GM23338 (cell line): ENCODE data around the gene PRDX6. TPM values are rescaled to one million over a fixed set of nuclear protein-coding genes. Genes with fewer than 3 reads are reported as not detected.

ENCODE experiments used
- ATAC-seq: fragments of 200-7000 bp; cut with Tn5 transposase; 3 replicates; pipeline ENCODE4 v1.9.1; 2020
- DNase-seq: peaks from one replicate; pipeline ENCODE4 v3.0.0-alpha.2; 2015; ENCODE audit warnings: low spot score
- H2AFZ ChIP-seq: fragments of 200-600 bp; sonication (generic); 2 replicates; pipeline ENCODE4 v1.8.0; 2016; ENCODE audit warnings: antibody characterized with exemption, mild to moderate bottlenecking, moderate library complexity
- H3F3A ChIP-seq: fragments of 200-600 bp; sonication (generic); replicated peaks from 2 replicates; pipeline ENCODE4 v1.8.0; 2017; ENCODE audit warnings: antibody characterized with exemption, mixed run types, low read depth
- H3K27ac ChIP-seq: fragments of 200-600 bp; sonication (generic); 2 replicates; pipeline ENCODE4 v1.6.1; 2016; ENCODE audit warnings: low read depth
- H3K27me3 ChIP-seq: fragments of 200-600 bp; sonication (generic); 2 replicates; pipeline ENCODE4 v1.8.0; 2016; ENCODE audit warnings: mild to moderate bottlenecking, mixed run types, moderate library complexity; ENCODE audit not compliant: insufficient read depth
- H3K36me3 ChIP-seq: fragments of 200-600 bp; sonication (generic); 2 replicates; pipeline ENCODE4 v1.8.0; 2016; ENCODE audit warnings: mild to moderate bottlenecking; ENCODE audit not compliant: insufficient read depth
- H3K4me1 ChIP-seq: fragments of 200-600 bp; sonication (generic); 2 replicates; pipeline ENCODE4 v1.8.0; 2016; ENCODE audit warnings: mild to moderate bottlenecking, moderate library complexity; ENCODE audit not compliant: insufficient read depth
- H3K4me2 ChIP-seq: fragments of 200-600 bp; sonication (generic); 2 replicates; pipeline ENCODE4 v1.7.1; 2017; ENCODE audit warnings: mixed run types
- H3K4me3 ChIP-seq: fragments of 200-600 bp; sonication (generic); 2 replicates; pipeline ENCODE4 v1.6.1; 2016; ENCODE audit warnings: mixed run types
- H3K79me2 ChIP-seq: fragments of 200-600 bp; sonication (generic); replicated peaks from 2 replicates; pipeline ENCODE4 v1.8.0; 2017; ENCODE audit warnings: mild to moderate bottlenecking; ENCODE audit not compliant: insufficient read depth
- H3K9me2 ChIP-seq: fragments of 200-600 bp; sonication (generic); 2 replicates; pipeline ENCODE4 v1.8.0; 2017; ENCODE audit not compliant: insufficient read depth
- H4K20me1 ChIP-seq: fragments of 200-600 bp; sonication (generic); replicated peaks from 2 replicates; pipeline ENCODE4 v1.8.0; 2017; ENCODE audit warnings: mild to moderate bottlenecking; ENCODE audit not compliant: insufficient read depth
- H3K27ac Mint-ChIP-seq: 2 replicates; pipeline ENCODE4 v1.8.0; 2020; ENCODE audit warnings: inconsistent platforms, mild to moderate bottlenecking, moderate library complexity, mixed read lengths
- H3K27me3 Mint-ChIP-seq: 3 replicates; pipeline ENCODE4 v1.8.0; 2022; ENCODE audit warnings: low read depth, mild to moderate bottlenecking, moderate library complexity, mixed read lengths, inconsistent platforms; ENCODE audit not compliant: insufficient read depth, poor library complexity
- H3K36me3 Mint-ChIP-seq: 3 replicates; pipeline ENCODE4 v1.8.0; 2021; ENCODE audit warnings: low read depth, mild to moderate bottlenecking, inconsistent platforms, moderate library complexity, mixed read lengths
- H3K4me1 Mint-ChIP-seq: 3 replicates; pipeline ENCODE4 v1.8.0; 2020; ENCODE audit warnings: mild to moderate bottlenecking, inconsistent platforms, mixed read lengths
- H3K4me3 Mint-ChIP-seq: 3 replicates; pipeline ENCODE4 v1.8.0; 2021; ENCODE audit warnings: moderate library complexity, mild to moderate bottlenecking, inconsistent platforms, mixed read lengths
- H3K9me3 Mint-ChIP-seq: 3 replicates; pipeline ENCODE4 v1.8.0; 2020; ENCODE audit warnings: moderate library complexity, mild to moderate bottlenecking, inconsistent platforms, mixed read lengths
- CREB1 ChIP-seq: fragments of 250-450 bp; sonication (Bioruptor Pico); IDR thresholded peaks from 2 replicates; pipeline ENCODE4 v1.5.0; 2020; ENCODE audit warnings: low read depth, mild to moderate bottlenecking, moderate library complexity
- EZH2 ChIP-seq: fragments of 200-600 bp; sonication (generic); IDR thresholded peaks from one replicate; pipeline ENCODE4 v1.8.0; 2017; ENCODE audit warnings: antibody characterized with exemption, mild to moderate bottlenecking, low read depth; ENCODE audit not compliant: unreplicated experiment
- EZH2phosphoT487 ChIP-seq: fragments of 200-600 bp; sonication (generic); IDR thresholded peaks from one replicate; pipeline ENCODE4 v1.8.1; 2018; ENCODE audit warnings: antibody characterized with exemption; ENCODE audit not compliant: unreplicated experiment
- JUNB ChIP-seq: IDR thresholded peaks from one replicate; pipeline ENCODE4 v1.6.1; 2016; ENCODE audit warnings: antibody characterized with exemption; ENCODE audit not compliant: unreplicated experiment
- NANOG ChIP-seq: IDR thresholded peaks from 2 replicates; pipeline ENCODE4 v1.6.1; 2016; ENCODE audit warnings: antibody characterized with exemption, borderline replicate concordance
- POLR2AphosphoS5 ChIP-seq: IDR thresholded peaks from 2 replicates; pipeline ENCODE4 v1.6.1; 2016; ENCODE audit warnings: antibody characterized with exemption, low read depth
- REST ChIP-seq: IDR thresholded peaks from one replicate; pipeline ENCODE4 v1.6.1; 2018; ENCODE audit warnings: antibody characterized with exemption; ENCODE audit not compliant: unreplicated experiment
- STAT1 ChIP-seq: IDR thresholded peaks from one replicate; pipeline ENCODE4 v1.6.1; 2016; ENCODE audit warnings: antibody characterized with exemption; ENCODE audit not compliant: unreplicated experiment
- ZNF114 ChIP-seq: fragments of 250-450 bp; sonication (Bioruptor Pico); IDR thresholded peaks from 2 replicates; pipeline ENCODE4 v1.5.0; 2020; ENCODE audit warnings: mild to moderate bottlenecking, moderate library complexity
- ZNF331 ChIP-seq: fragments of 250-450 bp; sonication (Bioruptor Pico); IDR thresholded peaks from 2 replicates; pipeline ENCODE4 v1.5.0; 2020; ENCODE audit warnings: low read depth, mild to moderate bottlenecking, moderate library complexity
- polyA plus RNA-seq: library from polyadenylated mRNA; unstranded; fragments of >200 nt; fragmentation: Nextera tagmentation; extraction: Ambion mirVana; gene quantifications from 2 replicates; pipeline ENCODE4 v1.2.1, GENCODE V29; 2016
- total RNA-seq: library from RNA; depleted of rRNA; stranded (reverse); fragments of >200 nt; shearing (Covaris generic); gene quantifications from 2 replicates; pipeline ENCODE4 v1.2.3, GENCODE V29; 2014
- TF ChIP-seq, protein P1 (sequence below): fragments of 250-450 bp; sonication (Bioruptor Pico); IDR thresholded peaks from 2 replicates; pipeline ENCODE4 v1.5.0; 2020; ENCODE audit warnings: mild to moderate bottlenecking, moderate library complexity
- TF ChIP-seq, protein P2 (sequence below), 2 experiments: fragments of 200-600 bp in 1 of 2; sonication (generic) in 1 of 2; conservative IDR thresholded peaks; 2 replicates each; pipeline versions ENCODE4 v1.5.1 to v1.6.1; 2016 to 2017; ENCODE audit warnings: antibody characterized with exemption in 2 of 2, low read depth in 2 of 2, mild to moderate bottlenecking in 2 of 2, moderate library complexity in 1 of 2
- TF ChIP-seq, protein P3 (sequence below): IDR thresholded peaks from 2 replicates; pipeline ENCODE4 v1.6.1; 2016; ENCODE audit warnings: antibody characterized with exemption

The PRDX6 gene
- total and polyA plus RNA-seq, 2 experiments from 2014 or later: 516 to 746 TPM

GRCh38 chr1:173491508-173491907 lies 14.4 kb downstream of the PRDX6 start:
- Histone ChIP-seq H4K20me1 (no peaks in the 10 kb centered on the region), H3K4me3 (no peak overlapping the region), H3K27ac (0 out of 2 replicates have a peak overlapping the region, but pooled peaks have one; percentile 19), H3F3A (no peaks in the 10 kb centered on the region), H3K4me2 (no peak overlapping the region), H2AFZ (no peak overlapping the region), H3K9me2 (peaks cover 8% of the 10 kb centered on the region; the same call in 1 of the 2 replicates), H3K36me3 (peaks cover 22% of the 10 kb centered on the region), H3K79me2 (no peaks in the 10 kb centered on the region), H3K4me1 (peaks cover 8% of the 10 kb centered on the region), H3K27me3 (no peaks in the 10 kb centered on the region)
- no peak for ATAC-seq
- H3K36me3 Mint-ChIP-seq: peaks cover 76% of the 10 kb centered on the region
- no peak overlapping the region for H3K27ac Mint-ChIP-seq
- TF ChIP-seq, protein P1, sequence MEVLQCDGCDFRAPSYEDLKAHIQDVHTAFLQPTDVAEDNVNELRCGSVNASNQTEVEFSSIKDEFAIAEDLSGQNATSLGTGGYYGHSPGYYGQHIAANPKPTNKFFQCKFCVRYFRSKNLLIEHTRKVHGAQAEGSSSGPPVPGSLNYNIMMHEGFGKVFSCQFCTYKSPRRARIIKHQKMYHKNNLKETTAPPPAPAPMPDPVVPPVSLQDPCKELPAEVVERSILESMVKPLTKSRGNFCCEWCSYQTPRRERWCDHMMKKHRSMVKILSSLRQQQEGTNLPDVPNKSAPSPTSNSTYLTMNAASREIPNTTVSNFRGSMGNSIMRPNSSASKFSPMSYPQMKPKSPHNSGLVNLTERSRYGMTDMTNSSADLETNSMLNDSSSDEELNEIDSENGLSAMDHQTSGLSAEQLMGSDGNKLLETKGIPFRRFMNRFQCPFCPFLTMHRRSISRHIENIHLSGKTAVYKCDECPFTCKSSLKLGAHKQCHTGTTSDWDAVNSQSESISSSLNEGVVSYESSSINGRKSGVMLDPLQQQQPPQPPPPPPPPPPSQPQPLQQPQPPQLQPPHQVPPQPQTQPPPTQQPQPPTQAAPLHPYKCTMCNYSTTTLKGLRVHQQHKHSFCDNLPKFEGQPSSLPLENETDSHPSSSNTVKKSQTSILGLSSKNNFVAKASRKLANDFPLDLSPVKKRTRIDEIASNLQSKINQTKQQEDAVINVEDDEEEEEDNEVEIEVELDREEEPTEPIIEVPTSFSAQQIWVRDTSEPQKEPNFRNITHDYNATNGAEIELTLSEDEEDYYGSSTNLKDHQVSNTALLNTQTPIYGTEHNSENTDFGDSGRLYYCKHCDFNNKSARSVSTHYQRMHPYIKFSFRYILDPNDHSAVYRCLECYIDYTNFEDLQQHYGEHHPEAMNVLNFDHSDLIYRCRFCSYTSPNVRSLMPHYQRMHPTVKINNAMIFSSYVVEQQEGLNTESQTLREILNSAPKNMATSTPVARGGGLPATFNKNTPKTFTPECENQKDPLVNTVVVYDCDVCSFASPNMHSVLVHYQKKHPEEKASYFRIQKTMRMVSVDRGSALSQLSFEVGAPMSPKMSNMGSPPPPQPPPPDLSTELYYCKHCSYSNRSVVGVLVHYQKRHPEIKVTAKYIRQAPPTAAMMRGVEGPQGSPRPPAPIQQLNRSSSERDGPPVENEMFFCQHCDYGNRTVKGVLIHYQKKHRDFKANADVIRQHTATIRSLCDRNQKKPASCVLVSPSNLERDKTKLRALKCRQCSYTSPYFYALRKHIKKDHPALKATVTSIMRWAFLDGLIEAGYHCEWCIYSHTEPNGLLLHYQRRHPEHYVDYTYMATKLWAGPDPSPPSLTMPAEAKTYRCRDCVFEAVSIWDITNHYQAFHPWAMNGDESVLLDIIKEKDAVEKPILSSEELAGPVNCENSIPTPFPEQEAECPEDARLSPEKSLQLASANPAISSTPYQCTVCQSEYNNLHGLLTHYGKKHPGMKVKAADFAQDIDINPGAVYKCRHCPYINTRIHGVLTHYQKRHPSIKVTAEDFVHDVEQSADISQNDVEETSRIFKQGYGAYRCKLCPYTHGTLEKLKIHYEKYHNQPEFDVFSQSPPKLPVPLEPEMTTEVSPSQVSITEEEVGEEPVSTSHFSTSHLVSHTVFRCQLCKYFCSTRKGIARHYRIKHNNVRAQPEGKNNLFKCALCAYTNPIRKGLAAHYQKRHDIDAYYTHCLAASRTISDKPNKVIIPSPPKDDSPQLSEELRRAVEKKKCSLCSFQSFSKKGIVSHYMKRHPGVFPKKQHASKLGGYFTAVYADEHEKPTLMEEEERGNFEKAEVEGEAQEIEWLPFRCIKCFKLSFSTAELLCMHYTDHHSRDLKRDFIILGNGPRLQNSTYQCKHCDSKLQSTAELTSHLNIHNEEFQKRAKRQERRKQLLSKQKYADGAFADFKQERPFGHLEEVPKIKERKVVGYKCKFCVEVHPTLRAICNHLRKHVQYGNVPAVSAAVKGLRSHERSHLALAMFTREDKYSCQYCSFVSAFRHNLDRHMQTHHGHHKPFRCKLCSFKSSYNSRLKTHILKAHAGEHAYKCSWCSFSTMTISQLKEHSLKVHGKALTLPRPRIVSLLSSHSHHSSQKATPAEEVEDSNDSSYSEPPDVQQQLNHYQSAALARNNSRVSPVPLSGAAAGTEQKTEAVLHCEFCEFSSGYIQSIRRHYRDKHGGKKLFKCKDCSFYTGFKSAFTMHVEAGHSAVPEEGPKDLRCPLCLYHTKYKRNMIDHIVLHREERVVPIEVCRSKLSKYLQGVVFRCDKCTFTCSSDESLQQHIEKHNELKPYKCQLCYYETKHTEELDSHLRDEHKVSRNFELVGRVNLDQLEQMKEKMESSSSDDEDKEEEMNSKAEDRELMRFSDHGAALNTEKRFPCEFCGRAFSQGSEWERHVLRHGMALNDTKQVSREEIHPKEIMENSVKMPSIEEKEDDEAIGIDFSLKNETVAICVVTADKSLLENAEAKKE: no peak
- no peak for TF ChIP-seq EZH2phosphoT487
- TF ChIP-seq NANOG: no peak
- no peak for TF ChIP-seq REST
- no peak for TF ChIP-seq CREB1 (CRISPR knock-in tag)
- no peak for TF ChIP-seq ZNF114 (CRISPR knock-in tag)
- no peak for TF ChIP-seq ZNF331 (CRISPR knock-in tag)
- TF ChIP-seq POLR2AphosphoS5: no peak
- TF ChIP-seq JUNB: no peak
- TF ChIP-seq EZH2: no peak
- TF ChIP-seq, protein P2, sequence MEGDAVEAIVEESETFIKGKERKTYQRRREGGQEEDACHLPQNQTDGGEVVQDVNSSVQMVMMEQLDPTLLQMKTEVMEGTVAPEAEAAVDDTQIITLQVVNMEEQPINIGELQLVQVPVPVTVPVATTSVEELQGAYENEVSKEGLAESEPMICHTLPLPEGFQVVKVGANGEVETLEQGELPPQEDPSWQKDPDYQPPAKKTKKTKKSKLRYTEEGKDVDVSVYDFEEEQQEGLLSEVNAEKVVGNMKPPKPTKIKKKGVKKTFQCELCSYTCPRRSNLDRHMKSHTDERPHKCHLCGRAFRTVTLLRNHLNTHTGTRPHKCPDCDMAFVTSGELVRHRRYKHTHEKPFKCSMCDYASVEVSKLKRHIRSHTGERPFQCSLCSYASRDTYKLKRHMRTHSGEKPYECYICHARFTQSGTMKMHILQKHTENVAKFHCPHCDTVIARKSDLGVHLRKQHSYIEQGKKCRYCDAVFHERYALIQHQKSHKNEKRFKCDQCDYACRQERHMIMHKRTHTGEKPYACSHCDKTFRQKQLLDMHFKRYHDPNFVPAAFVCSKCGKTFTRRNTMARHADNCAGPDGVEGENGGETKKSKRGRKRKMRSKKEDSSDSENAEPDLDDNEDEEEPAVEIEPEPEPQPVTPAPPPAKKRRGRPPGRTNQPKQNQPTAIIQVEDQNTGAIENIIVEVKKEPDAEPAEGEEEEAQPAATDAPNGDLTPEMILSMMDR (conservative IDR thresholded peaks at IDR 0.05; ENCODE audit: low read depth in 2 of 2): no peak
- TF ChIP-seq, protein P3, sequence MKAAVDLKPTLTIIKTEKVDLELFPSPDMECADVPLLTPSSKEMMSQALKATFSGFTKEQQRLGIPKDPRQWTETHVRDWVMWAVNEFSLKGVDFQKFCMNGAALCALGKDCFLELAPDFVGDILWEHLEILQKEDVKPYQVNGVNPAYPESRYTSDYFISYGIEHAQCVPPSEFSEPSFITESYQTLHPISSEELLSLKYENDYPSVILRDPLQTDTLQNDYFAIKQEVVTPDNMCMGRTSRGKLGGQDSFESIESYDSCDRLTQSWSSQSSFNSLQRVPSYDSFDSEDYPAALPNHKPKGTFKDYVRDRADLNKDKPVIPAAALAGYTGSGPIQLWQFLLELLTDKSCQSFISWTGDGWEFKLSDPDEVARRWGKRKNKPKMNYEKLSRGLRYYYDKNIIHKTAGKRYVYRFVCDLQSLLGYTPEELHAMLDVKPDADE: no peak
- no peak for TF ChIP-seq STAT1
- DNase-seq: no peak
- H3K4me3 Mint-ChIP-seq: no peak overlapping the region
- peaks cover 11% of the 10 kb centered on the region for H3K27me3 Mint-ChIP-seq
- H3K4me1 Mint-ChIP-seq: peaks cover 9% of the 10 kb centered on the region
- H3K9me3 Mint-ChIP-seq: peaks cover 36% of the 10 kb centered on the region
